NCI-H2081 (cell line): ENCODE measurements around the gene CCDC27.

Source experiments
- DNase-seq, 2 experiments: peaks; one replicate each; lab custom pipeline; 2025; lab: John Stamatoyannopoulos, UW

Gene CCDC27

DNA sequence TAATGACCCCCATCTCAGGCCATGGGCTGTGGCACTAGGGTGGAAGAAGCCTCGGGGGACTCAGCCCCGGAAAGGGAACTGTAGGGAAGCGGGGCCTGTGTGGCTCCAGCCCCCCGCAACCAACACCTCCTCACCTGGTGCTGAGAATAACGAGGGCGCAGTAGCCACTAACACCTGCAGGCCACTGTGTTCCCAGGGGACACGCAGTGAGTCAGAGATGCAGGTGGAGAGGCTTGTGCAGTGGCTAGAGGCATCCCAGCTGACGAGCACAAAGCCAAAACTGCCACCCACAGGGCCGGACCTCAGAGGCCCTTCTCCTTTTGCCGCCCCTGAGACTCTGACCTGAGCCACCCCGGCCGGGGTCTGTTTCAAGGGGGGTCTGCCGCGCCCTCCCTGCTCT is 33.5 kb upstream of the CCDC27 start:
- no peak for DNase-seq

DNA sequence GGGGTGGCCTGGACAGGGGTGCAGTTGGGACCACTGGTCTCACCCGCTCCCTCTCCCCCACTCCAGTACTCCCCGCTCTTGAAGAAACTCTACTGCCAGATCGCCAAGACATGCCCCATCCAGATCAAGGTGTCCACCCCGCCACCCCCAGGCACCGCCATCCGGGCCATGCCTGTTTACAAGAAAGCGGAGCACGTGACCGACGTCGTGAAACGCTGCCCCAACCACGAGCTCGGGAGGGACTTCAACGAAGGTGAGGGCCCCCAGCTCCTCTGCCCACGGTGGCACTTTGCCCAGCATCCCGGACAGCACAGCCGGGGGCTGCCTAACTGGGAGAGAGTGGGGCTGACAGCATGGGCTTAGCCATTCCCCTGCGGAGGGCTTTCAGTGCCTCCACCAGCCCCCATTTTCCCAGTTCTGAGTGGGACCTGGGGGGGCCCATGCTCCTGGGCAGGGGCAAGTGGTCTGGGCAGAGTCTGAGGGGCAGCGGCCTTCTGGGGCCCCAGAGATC is 30.2 kb upstream of the CCDC27 start:
- no peak for DNase-seq

DNA sequence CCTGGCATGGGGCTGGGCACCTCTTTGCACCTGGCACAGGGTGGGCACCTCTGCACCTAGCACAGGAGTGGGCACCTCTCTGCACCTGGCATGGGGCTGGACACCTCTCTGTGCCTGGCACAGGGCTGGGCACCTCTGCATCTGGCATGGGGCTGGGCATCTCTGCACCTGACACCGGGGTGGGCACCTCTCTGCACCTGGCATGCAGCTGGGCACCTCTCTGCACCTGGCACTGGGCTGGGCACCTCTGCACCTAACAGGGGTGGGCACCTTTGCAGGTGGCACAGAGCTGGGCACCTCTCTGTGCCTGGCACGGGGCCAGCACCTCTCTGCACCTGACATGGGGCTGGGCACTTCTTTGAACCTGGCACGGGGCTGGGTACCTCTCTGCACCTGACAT is 29.4 kb upstream of the CCDC27 start:
- DNase-seq = no peak

DNA sequence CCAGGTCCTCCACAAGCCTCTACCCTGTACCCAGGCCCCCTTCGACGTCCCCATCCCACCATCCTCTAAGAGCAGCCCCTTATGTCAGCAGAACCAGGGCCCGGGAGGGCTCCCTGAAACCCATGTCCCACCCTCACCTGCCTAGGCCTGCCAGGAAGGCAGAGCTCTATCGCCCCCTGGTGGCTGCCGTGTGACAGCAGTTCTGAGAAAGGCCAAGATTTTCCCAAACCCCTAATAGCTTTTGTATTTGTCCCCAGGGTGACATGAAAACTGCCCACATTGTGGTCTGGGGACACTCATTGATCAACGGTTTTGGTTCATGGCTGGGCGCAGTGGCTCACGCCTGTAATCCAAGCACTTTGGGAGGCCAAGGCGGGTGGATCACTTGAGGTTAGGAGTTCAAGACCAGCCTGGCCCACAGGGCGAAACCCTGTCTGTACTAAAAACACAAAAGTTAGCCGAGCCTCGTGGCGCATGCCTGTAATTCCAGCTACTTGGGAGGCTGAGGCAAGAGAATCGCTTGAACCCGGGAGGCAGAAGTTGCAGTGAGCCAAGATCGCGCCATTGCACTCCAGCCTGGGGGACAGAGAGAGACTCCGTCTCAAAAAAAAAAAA is 27.7 kb upstream of the CCDC27 start:
- DNase-seq = peak; percentile 45 to 54

GRCh38 chr1:3725366-3725765 is 26.9 kb upstream of the CCDC27 start:
- DNase-seq = no peak

- DNase-seq = no peak
Measured at GRCh38 chr1:3727042-3727824, 25.0 kb upstream of the CCDC27 start.

DNA sequence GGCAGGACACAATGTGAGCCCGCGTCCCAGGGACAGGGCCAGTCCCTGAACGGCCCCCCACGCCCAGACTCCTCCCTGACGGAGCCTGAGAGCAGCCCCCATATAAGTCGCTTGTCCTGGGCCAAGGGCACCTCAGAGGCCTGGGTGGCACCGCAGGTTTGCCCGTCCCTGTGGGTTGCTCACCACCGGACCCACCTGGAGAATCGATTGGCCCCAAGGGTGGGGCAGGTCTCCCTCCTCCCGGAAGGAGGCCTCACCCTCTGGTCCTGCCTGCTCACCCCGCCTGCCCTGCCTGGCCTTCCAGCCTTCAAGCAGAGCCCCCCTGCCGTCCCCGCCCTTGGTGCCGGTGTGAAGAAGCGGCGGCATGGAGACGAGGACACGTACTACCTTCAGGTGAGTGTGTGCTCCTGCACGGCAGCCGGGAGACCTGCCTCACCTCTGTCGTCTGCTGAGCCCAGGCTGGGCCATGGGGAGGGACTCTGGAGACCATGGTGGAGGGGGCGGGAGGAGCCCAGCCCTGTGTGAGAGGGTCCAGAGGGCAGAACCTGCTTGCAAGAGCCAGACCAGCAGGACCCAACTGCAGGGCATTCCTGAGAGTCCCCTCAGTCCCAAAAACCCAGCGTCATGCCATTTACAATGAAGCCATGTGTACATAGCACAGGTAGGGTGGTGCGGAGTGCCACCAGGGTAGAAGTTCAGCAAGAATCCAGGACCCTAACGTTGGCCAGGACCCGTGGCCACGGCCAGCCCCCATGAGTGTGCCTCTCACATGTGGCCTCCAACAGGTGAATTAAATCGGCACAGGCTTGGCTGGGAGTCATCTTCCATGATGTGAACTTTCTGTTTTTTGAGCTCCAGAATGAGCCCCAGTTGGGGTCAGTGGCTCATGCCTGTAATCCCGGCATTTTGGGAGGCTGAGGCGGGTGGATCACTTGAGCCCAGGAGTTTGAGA is 24.1 kb upstream of the CCDC27 start:
- DNase-seq = no peak

GRCh38 chr1:3729594-3730542 is 22.4 kb upstream of the CCDC27 start:
- no peak for DNase-seq

GRCh38 chr1:3730543-3731247 is 21.6 kb upstream of the CCDC27 start:
- no peak for DNase-seq

DNA sequence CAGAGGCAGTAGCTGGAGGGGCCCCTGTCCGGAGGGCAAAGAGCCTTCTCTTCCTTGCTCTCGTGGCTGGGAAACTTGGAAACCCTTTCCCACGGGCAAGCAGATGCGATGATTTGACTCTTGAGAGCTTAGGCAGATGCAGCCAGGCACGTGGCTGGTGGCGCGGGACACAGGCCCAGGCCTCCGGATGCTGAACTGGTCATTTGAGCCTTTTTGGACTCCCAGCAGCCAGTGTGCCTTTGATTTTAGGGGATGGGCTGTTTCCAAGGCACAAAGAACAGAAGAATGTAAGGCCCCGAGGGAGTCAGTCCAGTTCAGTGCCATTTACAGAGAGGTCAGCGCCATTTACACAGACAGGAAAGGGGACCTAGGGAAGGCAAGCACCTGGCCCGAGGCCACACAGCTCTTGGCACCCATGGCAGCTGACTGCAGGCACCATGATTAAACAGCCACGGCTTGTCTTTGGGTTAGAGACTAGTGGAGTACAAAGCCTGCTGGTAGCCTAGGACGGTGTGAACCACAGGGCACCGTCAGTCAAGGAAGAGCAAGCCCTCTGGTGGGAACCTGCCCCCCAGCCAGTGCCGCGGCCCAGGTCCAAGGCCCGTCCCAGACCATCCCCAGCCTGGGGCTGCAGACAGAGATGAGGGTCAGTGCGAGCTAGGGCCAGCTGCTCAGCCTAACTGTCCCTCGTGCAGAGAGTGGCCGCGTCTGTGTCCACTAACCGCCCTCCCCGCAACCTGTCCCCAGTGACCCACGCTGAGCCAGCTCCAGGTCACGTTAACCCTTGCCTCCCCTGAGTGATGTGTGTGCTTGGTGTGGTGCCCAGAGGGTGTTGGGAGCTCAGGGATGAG is 20.4 kb upstream of the CCDC27 start:
- no peak for DNase-seq

- no peak for DNase-seq
Measured at GRCh38 chr1:3732434-3733093, 19.7 kb upstream of the CCDC27 start.

- DNase-seq = no peak
Measured at GRCh38 chr1:3733094-3733882, 19.0 kb upstream of the CCDC27 start.

- DNase-seq = no peak
Measured at GRCh38 chr1:3733883-3734589, 18.2 kb upstream of the CCDC27 start.

- no peak for DNase-seq
Measured at GRCh38 chr1:3734602-3735001, 17.6 kb upstream of the CCDC27 start.

DNA sequence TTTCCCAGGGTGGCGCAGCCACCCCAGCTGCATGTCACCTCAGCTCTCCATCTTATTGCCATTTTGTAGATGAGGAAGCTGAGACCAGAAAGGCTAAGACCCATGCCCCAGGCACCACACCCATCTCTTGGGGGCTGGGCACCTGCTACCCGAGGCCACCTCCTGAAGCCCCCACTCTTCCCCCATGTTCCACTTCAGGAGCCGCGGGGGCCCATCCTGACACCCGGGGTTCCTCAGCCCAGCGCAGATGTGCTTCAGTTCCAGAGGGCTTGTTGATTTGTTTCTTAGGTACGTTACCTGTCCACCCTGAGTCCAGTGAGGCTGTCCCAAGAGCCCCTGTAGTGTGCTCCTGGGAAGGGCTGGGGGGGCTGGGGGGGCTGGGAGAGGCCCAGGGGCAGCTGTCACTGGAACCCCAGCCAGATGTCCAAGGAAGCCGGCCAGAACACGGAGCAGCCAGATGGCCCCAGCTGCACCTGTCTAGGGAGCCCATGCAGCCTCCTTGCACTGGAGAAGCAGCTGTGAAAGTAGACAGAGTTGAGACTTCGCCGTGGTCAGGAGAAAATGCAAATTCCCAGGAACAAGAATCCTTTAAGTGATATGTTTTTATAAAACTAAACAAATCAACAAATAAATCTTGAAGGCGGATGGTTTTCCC is 17.1 kb upstream of the CCDC27 start:
- DNase-seq = no peak

- DNase-seq = no peak
Measured at GRCh38 chr1:3735688-3736087, 16.6 kb upstream of the CCDC27 start.

DNA sequence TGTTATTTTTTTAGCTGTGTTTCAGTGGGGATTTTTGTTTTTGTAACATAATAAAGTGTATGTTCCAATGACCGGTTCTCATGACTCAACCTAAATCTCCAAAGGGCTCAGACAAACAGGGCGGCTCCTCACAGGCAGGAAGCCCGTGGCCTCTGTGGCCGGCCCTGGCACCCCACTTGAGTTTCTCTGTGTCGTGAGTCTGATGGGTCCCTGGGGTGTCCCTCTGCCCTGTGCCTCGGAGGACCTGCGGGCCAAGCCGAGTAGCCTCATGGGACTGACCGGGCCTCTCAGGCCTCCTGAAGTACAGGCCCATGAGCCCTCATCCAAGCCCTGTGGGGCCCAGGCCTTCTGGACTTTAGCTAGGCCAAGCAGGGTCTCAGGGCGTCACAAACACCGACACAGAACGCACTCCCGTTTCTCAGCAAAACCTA is 16.1 kb upstream of the CCDC27 start:
- DNase-seq = no peak
